Measurements from ENCODE around the gene ASB3.
A peak's percentile ranks its signal among the peaks of the same experiment; 100 is the strongest.
"Not testable (repeated sequence)": the region's sequence is repeated elsewhere in the genome, so short reads cannot be mapped to it uniquely, and the experiment has no call there.

ASB3 gene, protein sequence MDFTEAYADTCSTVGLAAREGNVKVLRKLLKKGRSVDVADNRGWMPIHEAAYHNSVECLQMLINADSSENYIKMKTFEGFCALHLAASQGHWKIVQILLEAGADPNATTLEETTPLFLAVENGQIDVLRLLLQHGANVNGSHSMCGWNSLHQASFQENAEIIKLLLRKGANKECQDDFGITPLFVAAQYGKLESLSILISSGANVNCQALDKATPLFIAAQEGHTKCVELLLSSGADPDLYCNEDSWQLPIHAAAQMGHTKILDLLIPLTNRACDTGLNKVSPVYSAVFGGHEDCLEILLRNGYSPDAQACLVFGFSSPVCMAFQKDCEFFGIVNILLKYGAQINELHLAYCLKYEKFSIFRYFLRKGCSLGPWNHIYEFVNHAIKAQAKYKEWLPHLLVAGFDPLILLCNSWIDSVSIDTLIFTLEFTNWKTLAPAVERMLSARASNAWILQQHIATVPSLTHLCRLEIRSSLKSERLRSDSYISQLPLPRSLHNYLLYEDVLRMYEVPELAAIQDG

DNA sequence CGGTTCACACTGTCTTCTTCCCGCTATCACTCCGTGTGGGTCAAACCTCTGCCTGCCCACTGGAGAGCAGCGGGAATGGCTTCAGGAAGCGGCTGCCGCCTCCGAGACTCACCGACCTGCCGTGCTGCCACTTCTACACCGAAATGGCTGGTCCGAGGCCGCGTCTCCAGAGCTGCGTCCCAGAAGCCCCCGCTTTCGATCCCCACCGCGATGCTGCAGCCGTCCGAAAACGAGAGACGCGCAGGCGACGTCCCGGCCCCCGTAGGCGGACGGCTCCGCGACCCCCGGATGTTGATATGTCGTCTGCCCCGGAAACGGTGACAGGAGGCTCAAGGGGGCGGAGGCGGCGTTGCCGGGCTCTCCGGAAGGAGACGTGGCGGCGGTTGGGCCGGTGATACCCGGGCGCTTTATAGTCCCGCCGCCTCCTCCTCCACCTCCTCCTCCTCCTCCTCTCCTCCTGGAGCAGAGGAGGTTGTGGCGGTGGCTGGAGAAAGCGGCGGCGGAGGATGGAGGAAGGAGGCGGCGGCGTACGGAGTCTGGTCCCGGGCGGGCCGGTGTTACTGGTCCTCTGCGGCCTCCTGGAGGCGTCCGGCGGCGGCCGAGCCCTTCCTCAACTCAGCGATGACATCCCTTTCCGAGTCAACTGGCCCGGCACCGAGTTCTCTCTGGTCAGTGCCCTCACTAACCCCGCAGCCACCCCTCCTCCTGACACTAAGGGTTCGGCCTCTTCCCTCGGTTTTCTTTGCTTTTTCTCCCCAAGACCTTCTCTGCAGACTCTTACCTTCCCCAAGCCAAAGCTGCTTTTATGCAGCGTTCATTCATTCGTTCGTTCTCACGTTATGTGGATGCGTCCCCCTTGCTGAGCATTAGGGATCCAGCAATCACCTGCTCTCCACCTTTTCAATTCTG is at the start of gene ASB3, which contains the start of gene ERLEC1:
TSS of gene ASB3 (minus strand) at position 249 of the 909 bp plus-strand sequence. CDS start 21,381 bp downstream, outside the sequence.
TSS of gene ERLEC1 (plus strand) at position 340 of the 909 bp plus-strand sequence. CDS start at position 507, 167 bp downstream.
- DNase-seq (ENCODE audit: low read depth): peak; percentile 54
- H3K4me3 ChIP-seq (ENCODE audit: low read depth, low read length): peak within 1 kb of the TSS; percentile 100

GRCh38 chr2:53829980-53830290 is 43.2 kb upstream of the ASB3 start:
- H3K4me3 ChIP-seq (ENCODE audit: low read depth, low read length); DNase-seq (ENCODE audit: low read depth): not testable (repeated sequence)

DNA sequence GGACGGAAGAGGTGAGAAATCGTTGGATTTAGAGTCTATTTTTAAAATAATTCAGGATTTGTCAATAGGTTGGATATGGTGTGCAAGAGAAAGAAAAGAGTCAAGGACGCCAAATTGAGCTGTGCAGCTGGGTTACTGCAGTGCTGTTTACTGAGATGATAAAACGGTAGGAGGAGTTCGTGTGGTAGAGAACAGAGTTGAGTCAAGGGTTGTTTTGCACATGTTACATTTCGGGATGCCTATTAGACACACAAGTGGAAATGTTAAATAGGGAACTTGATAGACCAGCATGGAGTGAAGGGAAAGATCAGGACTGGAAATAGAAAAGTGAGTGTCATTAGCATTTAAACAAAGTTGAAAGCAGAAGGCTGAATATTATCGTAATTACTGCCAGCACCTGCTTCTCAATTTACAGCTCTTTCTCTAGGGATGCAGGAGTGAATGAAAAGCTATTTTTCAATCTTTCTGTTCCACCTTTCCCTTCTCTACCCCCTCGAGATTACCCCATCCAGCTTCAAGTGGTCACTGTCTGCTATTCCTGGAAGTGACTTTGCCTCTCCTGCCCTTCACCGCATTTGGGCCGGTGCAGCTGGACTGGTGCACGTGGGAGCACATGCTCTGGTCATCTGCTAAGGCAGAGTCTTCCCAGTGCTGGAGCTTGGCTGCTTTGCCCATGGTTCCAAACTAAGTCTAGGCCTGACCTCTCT is 42.7 kb upstream of the ASB3 start:
- no peak overlapping the region for H3K4me3 ChIP-seq (ENCODE audit: low read depth, low read length)
- DNase-seq (ENCODE audit: low read depth): no peak

DNA sequence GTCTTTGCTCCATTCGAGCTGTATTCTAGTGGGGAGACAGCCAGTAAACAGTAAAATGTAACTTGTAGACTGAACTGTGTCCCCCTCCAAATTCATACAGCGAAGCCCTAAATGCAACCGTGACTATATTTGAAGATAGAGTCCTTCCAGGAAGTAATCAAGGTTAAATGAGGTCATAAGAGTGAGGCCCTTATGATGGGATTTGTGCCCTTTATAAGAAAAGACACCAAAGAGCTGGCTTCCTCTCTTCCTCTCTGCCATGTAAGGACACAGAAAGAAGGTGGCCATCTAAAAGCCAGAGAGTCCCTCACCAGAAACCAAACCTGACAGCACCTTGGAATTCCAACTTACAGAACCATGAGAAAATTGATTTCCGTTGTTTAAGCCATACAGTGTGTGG is 41.6 kb upstream of the ASB3 start:
- no peak for DNase-seq (ENCODE audit: low read depth)
- no peak overlapping the region for H3K4me3 ChIP-seq (ENCODE audit: low read depth, low read length)

DNA sequence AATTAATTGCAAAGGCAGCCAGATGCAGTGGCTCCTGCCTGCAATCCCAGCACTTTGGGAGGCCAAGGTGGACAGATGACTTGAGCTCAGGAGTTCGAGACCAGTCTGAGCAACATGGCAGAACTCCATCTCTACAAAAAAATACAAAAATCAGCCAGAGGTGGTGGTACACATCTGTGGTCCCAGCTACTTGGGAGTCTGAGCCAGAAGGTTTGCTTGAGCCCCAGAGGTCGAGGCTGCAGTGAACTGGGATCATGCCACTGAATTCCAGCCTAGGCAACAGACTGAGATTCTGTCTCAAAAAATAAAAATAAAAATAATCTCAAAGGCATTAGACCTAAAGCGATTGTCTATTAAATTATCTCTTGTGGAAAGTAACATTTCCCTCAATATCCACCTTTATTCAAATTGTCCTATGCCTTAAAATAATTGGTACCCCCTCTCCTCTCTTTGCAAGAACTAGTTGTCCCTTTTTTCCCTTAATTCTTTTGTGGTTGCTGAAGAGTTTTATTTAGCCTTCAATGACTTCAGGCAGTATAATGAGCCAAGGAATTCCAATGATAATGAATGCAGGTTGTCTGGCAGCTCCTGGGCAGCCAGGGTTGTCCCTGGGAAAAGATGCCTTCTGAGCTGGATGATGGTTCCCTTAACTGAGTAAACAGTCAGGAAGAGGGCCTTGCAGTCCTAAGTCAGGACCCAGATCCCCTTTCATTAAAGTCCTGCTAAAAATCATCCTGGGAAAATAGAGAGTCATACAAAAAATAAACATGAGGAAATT is 40.8 kb upstream of the ASB3 start:
- no peak for DNase-seq (ENCODE audit: low read depth)
- H3K4me3 ChIP-seq (ENCODE audit: low read depth, low read length): no peak overlapping the region

DNA sequence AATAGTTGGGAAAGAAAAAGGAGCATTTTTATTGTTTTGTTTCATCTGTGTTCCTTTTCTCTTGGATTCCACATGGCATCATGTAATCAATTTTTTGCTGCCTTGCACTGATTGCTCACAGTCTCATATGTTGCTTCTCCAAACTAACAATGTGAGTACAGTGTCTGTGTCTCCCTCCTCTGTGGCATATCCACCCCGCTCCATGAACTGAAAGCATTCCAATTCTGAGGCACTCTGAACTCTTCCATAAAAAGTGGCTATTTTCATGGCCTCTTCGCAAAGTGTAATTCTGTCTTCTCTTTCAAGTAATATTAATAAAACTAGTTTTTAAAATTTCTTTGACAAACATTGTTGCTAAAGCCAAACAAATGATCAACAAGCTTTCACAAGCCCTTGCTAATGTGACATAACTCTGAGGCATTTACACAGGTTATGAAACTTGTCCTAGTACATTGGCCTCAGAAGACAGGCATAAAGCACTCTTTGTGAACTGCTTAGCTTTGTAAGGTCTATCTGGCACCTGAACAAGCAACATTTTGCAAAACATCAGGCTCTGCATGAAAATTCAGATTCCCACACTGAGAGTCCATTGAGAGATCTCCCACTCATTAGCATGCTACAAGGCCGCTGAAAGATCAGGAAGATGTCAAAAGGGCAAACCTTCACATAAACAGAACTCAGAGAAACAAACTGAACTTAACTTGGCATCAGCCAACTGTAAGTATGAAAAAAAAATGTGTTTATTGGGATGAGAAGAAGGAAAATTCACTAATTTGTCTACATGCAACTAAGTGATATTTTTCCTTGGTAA is 40.0 kb upstream of the ASB3 start:
- no peak overlapping the region for H3K4me3 ChIP-seq (ENCODE audit: low read depth, low read length)
- DNase-seq (ENCODE audit: low read depth): no peak

DNA sequence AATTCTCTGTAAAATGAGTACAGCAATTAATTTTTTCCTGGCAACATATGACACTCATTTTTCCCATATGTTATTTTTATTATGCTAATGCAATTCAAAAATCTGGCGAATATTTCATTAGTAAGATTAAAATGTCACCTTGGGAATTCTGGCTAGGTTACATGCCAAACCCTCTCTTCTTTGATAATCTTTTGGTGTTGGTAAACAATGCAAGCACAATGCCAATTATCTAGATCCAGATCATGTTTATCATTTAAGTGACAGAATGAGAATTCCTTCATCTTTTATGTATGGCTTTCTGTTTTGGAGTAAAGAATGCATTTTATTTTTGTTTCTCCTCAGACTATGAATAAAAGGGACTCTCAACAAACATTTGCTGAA is 39.3 kb upstream of the ASB3 start:
- H3K4me3 ChIP-seq (ENCODE audit: low read depth, low read length): no peak overlapping the region
- no peak for DNase-seq (ENCODE audit: low read depth)

DNA sequence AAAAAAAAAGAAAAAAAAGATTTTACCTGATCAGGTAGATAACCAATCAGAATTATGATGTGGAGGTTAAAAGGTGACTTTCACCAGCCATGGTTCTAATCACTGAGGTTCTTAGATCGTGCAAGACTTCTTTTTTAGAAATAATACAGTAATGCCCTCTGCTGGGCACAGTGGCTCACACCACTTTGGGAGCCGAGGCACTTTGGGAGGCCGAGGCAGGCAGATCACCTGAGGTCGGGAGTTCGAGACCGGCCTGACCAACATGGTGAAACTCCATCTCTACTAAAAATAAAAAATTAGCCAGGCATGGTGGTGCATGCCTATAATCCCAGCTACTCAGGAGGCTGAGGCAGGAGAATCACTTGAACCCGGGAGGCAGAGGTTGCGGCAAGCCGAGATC is 36.9 kb upstream of the ASB3 start:
- not testable (repeated sequence) for DNase-seq (ENCODE audit: low read depth); H3K4me3 ChIP-seq (ENCODE audit: low read depth, low read length)

DNA sequence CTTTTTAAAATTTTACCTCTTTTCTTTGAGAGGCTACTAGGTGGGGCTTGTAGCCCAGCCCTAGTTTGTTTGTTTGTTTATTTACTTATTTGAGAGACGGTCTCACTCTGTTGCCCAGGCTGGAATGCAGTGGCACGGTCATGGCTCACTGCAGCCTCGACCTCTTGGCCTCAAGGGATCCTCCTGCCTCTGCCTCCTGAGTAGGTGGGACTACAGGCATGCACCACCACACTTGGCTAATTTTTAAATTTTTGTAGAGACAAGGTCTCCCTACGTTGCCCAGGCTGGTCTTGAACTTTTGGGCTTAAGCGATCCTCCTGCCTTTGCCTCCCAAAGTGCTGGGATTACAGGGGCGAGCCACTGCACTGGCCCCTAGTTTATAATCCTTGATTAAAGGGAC is 35.1 kb upstream of the ASB3 start:
- DNase-seq (ENCODE audit: low read depth): no peak
- no peak overlapping the region for H3K4me3 ChIP-seq (ENCODE audit: low read depth, low read length)

DNA sequence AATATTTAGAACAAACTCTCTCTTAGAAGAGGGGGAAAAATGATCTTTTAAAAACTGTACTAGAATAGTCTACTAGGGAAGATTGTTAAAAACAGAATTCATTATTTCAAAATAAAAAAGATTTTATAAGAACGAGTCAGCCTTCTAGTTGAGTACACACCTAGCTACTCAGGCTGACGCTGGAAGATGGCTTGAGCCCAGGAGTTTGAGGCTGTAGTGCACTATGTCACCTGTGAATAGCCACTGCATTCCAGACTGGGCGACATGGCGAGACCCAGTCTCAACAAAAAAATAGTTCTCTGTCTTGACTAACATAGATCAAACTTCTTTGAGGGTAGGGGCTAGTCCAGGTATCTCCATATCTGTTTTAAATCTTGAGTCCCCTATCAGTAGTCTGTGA is 34.0 kb upstream of the ASB3 start:
- H3K4me3 ChIP-seq (ENCODE audit: low read depth, low read length): no peak overlapping the region
- DNase-seq (ENCODE audit: low read depth): no peak

GRCh38 chr2:53820048-53820447 is 33.3 kb upstream of the ASB3 start:
- H3K4me3 ChIP-seq (ENCODE audit: low read depth, low read length): no peak overlapping the region
- no peak for DNase-seq (ENCODE audit: low read depth)

GRCh38 chr2:53819634-53820033 is 32.9 kb upstream of the ASB3 start:
- DNase-seq (ENCODE audit: low read depth): no peak
- no peak overlapping the region for H3K4me3 ChIP-seq (ENCODE audit: low read depth, low read length)

- H3K4me3 ChIP-seq (ENCODE audit: low read depth, low read length): no peak overlapping the region
- DNase-seq (ENCODE audit: low read depth): no peak
These were observed 32.2 kb upstream of the ASB3 start for GRCh38 chr2:53818854-53819435.

GRCh38 chr2:53813151-53813550 is 26.4 kb upstream of the ASB3 start:
- no peak overlapping the region for H3K4me3 ChIP-seq (ENCODE audit: low read depth, low read length)
- no peak for DNase-seq (ENCODE audit: low read depth)

DNA sequence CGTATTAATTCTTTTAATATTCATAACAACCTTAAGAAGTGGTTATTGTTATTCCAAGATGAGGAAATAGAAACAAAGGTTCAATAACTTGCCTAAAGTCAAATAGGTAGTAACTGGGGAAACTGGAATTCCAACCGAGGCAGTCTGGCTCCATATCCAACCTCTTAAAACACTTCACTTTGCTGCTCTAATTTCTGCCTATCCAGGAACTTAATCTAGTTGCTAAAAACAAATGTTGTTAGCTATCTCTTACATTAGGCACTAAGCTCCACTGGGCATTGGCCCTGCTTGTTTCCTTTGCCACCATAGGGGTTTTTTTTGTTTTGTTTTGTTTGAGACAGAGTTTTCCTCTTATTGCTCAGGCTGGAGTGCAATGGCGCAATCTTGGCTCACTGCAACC is 24.8 kb upstream of the ASB3 start:
- DNase-seq (ENCODE audit: low read depth): no peak
- no peak overlapping the region for H3K4me3 ChIP-seq (ENCODE audit: low read depth, low read length)

DNA sequence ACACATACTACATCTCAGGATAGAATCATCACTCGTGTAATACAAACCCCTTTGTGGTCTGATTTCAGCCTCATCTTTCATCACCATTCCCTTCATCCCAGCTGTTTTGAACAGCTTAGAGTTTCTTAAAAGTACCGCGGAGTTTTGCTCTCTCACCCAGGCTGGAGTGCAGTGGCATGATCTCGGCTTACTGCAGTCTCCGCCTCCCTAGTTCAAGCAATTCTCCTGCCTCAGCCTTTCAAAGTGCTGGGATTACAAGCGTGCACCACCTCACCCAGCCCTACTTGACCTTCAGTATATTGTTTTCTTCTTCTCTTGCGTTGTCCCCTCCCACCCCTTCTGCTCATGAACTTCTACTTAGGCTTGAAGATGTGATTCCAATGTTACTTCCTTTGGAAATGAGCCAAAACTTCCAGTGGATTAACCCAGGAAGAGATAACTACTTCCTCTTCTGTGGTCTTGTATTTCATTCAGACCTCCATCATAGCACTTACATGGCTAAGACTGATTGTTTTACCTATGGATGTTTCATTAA is 15.9 kb upstream of the ASB3 start:
- no peak overlapping the region for H3K4me3 ChIP-seq (ENCODE audit: low read depth, low read length)
- DNase-seq (ENCODE audit: low read depth): no peak

DNA sequence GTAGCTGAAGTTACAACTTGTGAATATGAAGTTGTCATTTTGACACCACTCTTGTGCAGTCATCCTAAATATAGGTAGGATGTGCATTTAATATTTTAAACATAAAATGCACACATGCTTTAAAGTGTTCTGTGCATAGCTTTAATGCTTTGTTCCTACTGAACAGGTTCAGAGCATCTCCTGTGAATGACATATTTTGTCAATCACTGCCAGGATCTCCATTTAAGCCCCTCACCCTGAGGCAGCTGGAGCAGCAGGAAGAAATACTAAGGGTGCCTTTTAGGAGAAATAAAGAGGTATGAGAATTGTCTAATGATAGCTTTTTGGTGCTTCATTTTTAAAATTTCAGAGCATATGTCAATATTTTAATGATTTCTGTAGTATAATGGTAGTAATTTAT is 14.8 kb upstream of the ASB3 start:
- no peak for DNase-seq (ENCODE audit: low read depth)
- H3K4me3 ChIP-seq (ENCODE audit: low read depth, low read length): no peak overlapping the region

GRCh38 chr2:53793821-53794220 is 7.1 kb upstream of the ASB3 start:
- H3K4me3 ChIP-seq (ENCODE audit: low read depth, low read length): no peak overlapping the region
- no peak for DNase-seq (ENCODE audit: low read depth)

All from skeletal muscle cell (primary cell).